Activated gamma-delta T cell treated with Interleukin-2 at 50 U/mL for 16 hours (primary cell): ENCODE results near the gene PET117.
"Not testable (repeated sequence)": the region's sequence is repeated elsewhere in the genome, so short reads cannot be mapped to it uniquely, and the experiment has no call there.

ENCODE experiments used
- DNase-seq: peaks from one replicate; pipeline ENCODE4 v3.0.0-alpha.2; 2020

PET117 gene

DNA sequence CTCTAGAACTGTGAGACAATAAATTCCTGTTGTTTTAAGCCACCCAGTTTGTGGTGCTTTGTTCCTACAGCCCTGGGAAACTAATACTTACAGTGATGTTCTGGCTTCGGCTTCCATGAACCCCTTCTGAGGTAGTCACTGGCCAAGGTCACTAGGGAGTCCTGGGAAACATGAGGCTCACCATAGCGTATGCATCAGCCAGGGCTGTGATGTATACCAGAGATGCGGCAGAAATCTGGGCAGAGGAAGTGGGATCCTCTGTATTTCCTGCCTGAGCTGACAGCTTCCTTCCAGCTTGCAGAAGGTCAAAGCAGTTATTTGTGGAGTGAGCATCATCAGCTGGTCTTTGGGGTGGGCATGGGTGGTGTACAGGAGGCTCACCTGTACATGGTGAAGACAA is 27.9 kb downstream of the PET117 start:
- no peak for DNase-seq

DNA sequence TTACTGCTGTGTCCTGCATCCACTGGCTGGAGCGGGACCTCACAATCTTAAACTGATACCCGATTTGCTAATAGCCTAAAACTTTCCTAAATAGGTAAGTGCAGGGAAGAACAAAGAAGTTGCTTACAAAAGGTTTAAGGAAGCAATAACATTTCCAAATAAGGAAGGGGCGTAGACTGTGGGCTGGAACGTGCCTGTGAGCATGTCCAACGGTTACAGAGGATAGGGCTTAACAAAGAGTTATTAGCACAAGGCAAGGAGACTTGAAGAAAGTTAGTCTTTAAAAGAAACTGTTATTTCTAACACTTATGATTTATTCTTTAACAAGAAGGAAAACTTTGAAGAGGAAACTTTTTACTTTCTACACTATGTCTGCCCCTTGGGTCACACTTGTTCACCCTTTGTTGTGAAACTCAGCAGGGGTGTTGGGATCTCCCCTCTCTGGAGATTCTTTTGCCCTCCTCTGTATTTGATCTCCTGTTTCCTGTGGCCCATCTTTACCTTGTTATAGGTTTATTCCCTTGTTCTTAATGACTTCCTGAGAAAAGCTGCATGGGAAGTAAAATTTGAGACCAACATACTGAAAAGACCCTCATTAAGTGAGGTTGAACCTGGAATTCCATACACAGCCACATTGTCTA is 28.7 kb downstream of the PET117 start:
- DNase-seq: no peak

DNA sequence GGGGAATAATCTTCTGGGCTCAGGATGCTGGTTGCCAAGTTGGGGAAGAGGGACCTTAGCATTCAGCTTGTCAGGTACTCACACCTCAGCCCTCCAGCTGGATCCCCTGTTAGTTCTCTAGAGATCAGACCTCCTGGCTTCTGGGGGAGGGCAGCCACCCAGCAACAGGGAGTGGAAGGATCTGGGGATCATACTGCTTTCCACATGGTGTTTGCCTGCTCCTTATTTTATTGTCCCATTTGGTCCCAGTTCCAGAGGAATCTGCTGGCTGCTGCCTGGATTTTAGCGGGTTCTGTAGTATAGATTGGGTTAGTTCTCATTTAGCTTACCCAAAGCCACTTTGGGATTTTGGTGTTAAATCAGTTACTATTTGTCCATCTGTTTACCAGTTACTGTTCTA is 29.3 kb downstream of the PET117 start:
- no peak for DNase-seq

DNA sequence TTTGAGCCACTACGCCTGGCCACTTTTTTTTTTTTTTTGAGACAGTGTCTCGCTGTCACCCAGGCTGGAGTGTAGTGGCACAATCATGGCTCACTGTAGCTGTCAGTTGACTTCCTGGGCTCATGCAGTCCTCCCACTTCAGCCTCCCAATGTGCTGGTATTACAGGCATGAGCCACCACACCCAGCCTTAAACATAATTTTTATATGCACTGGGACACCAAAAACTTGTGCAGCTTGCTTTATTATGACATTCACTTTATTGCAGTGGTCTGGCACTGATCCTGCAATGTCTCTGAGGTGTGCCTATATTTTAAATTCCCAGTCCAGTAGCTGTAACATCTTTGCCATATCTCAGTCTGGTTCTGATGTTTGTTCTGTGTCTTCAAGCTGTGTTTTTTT is 34.7 kb downstream of the PET117 start:
- no peak for DNase-seq

- no peak for DNase-seq
These were observed 37.4 kb downstream of the PET117 start for GRCh38 chr20:18174906-18175683.

DNA sequence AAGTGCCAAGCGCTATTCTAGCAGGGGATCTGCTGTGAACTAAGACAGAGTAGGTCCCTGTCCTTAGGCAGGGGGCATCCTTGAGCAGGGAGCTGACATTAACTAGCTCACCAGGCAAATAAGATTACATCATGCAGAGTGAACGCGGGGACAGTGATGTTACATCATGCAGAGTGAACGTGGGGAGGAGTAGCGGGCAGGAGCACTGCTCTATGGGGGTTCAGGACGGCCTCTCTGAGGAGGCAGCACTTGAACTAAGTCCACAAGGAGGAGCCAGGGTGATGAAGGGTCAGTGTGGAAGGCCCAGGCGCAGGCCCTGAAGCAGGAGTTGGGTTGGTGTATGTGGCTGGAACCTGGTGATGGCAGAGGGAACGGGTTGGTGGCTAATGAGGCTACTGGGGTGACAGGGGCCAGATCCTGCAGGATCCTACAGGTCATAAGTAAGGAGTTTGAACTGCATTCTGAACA is 38.7 kb downstream of the PET117 start:
- no peak for DNase-seq

DNA sequence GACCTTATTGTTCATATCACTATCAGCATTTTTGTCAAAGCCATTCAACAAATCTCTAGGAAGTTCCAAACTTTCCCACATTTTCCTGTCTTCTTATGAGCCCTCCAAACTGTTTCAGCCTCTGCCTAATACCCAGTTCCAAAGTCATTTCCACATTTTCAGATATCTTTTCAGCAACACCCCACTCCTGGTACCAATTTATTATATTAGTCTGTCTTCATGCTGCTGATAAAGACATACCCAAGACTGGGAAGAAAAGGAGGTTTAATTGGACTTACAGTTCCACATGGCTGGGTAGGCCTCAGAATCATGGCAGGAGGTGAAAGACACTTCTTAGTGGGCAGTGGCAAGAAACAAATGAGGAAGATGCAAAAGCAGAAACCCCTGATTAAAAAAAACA is 42.7 kb downstream of the PET117 start:
- DNase-seq: not testable (repeated sequence)

GRCh38 chr20:18180815-18181214 is 43.2 kb downstream of the PET117 start:
- DNase-seq: no peak

GRCh38 chr20:18187020-18187419 is 49.4 kb downstream of the PET117 start:
- DNase-seq: no peak

- no peak for DNase-seq
These were observed 50.8 kb downstream of the PET117 start for GRCh38 chr20:18188434-18188833.

GRCh38 chr20:18190338-18191233 is 52.9 kb downstream of the PET117 start:
- DNase-seq: no peak

- DNase-seq: no peak
These were observed 53.6 kb downstream of the PET117 start for GRCh38 chr20:18191306-18191705.
